ENCODE data around the gene PLXNC1. TPM values are rescaled to one million over a fixed set of nuclear protein-coding genes. Genes with fewer than 3 reads are reported as not detected.

Gene PLXNC1
- total RNA-seq (ENCODE audit: unreplicated experiment): 4.9 TPM
- long read RNA-seq: 0 reads

- Mint-ChIP-seq H3K27ac (ENCODE audit: unreplicated experiment) (peak within 1 kb of the TSS; percentile 48), H3K4me1 (ENCODE audit: low read depth, unreplicated experiment) (peaks cover 12% of the 10 kb centered on the region), H3K27me3 (ENCODE audit: unreplicated experiment) (peaks cover 21% of the 10 kb centered on the region), H3K36me3 (ENCODE audit: unreplicated experiment) (no peaks in the 10 kb centered on the region), H3K4me3 (ENCODE audit: unreplicated experiment) (peak within 1 kb of the TSS; percentile 84), H3K9me3 (ENCODE audit: unreplicated experiment) (peaks cover 5% of the 10 kb centered on the region)
- peak; percentile 76 for DNase-seq
- TF ChIP-seq CTCF (IDR thresholded peaks at IDR 0.05; ENCODE audit: partially characterized antibody, unreplicated experiment): no peak
These were observed at the start of gene PLXNC1 for GRCh38 chr12:94147991-94148738. Gene PLXNC1 (plus strand): TSS chr12:94148577. CDS start chr12:94148972, 395 bp downstream.

- TF ChIP-seq CTCF (IDR thresholded peaks at IDR 0.05; ENCODE audit: partially characterized antibody, unreplicated experiment): no peak
- H3K4me3 Mint-ChIP-seq (ENCODE audit: unreplicated experiment): peak overlapping the region; percentile 60
- H3K27ac Mint-ChIP-seq (ENCODE audit: unreplicated experiment): no peak overlapping the region
- H3K36me3 Mint-ChIP-seq (ENCODE audit: unreplicated experiment): no peaks in the 10 kb centered on the region
- peaks cover 9% of the 10 kb centered on the region for H3K4me1 Mint-ChIP-seq (ENCODE audit: low read depth, unreplicated experiment)
- DNase-seq: no peak
- peaks cover 3% of the 10 kb centered on the region for H3K9me3 Mint-ChIP-seq (ENCODE audit: unreplicated experiment)
- H3K27me3 Mint-ChIP-seq (ENCODE audit: unreplicated experiment): peaks cover 13% of the 10 kb centered on the region
These were observed 49.2 kb upstream of the PLXNC1 start for GRCh38 chr12:94099191-94099590.

- Mint-ChIP-seq H3K9me3 (ENCODE audit: unreplicated experiment) (peaks cover 3% of the 10 kb centered on the region), H3K27ac (ENCODE audit: unreplicated experiment) (no peak overlapping the region), H3K36me3 (ENCODE audit: unreplicated experiment) (no peaks in the 10 kb centered on the region), H3K4me3 (ENCODE audit: unreplicated experiment) (peak overlapping the region; percentile 60), H3K27me3 (ENCODE audit: unreplicated experiment) (peaks cover 13% of the 10 kb centered on the region), H3K4me1 (ENCODE audit: low read depth, unreplicated experiment) (peaks cover 9% of the 10 kb centered on the region)
- peak; percentile 24 for DNase-seq
- TF ChIP-seq CTCF (IDR thresholded peaks at IDR 0.05; ENCODE audit: partially characterized antibody, unreplicated experiment): no peak
These were observed 48.7 kb upstream of the PLXNC1 start for GRCh38 chr12:94099632-94100031.

GRCh38 chr12:94100211-94100627 is 48.2 kb upstream of the PLXNC1 start:
- H3K4me1 Mint-ChIP-seq (ENCODE audit: low read depth, unreplicated experiment): peaks cover 9% of the 10 kb centered on the region
- no peak overlapping the region for H3K27ac Mint-ChIP-seq (ENCODE audit: unreplicated experiment)

More at GRCh38 chr12:94100211-94100627, 48.2 kb upstream of the PLXNC1 start:
- Mint-ChIP-seq H3K9me3 (ENCODE audit: unreplicated experiment) (peaks cover 3% of the 10 kb centered on the region), H3K4me3 (ENCODE audit: unreplicated experiment) (no peak overlapping the region), H3K36me3 (ENCODE audit: unreplicated experiment) (no peaks in the 10 kb centered on the region), H3K27me3 (ENCODE audit: unreplicated experiment) (peaks cover 17% of the 10 kb centered on the region)
- DNase-seq: no peak
- no peak for TF ChIP-seq CTCF (IDR thresholded peaks at IDR 0.05; ENCODE audit: partially characterized antibody, unreplicated experiment)
